Subcutaneous abdominal adipose tissue (tissue), 5 donors: ENCODE results near the gene EXOC3L4.
"Not testable (repeated sequence)": the region's sequence is repeated elsewhere in the genome, so short reads cannot be mapped to it uniquely, and the experiment has no call there.

ENCODE experiments used
- H3K27ac ChIP-seq: one replicate; pipeline ENCODE4 v1.7.0; 2013; ENCODE audit warnings: low read depth, mild to moderate bottlenecking, inconsistent platforms, low read length, moderate library complexity
- H3K27me3 ChIP-seq, 5 donors: one replicate each; pipeline ENCODE4 v1.7.0; 2013; ENCODE audit warnings: low read length in 5 of 5, inconsistent platforms in 1 of 5; ENCODE audit not compliant: control insufficient read depth in 5 of 5, insufficient read depth in 4 of 5
- H3K36me3 ChIP-seq, 5 donors: one replicate each; pipeline ENCODE4 v1.7.0; 2013; ENCODE audit warnings: low read length in 5 of 5; ENCODE audit not compliant: control insufficient read depth in 5 of 5, insufficient read depth in 5 of 5
- H3K4me1 ChIP-seq, 5 donors: one replicate each; pipeline ENCODE4 v1.7.0; 2013; ENCODE audit warnings: low read length in 5 of 5, mild to moderate bottlenecking in 3 of 5, moderate library complexity in 1 of 5; ENCODE audit not compliant: control insufficient read depth in 5 of 5, insufficient read depth in 5 of 5
- H3K4me3 ChIP-seq, 5 donors: one replicate each; pipeline ENCODE4 v1.7.0; 2013; ENCODE audit warnings: low read length in 5 of 5, low read depth in 1 of 5
- H3K9ac ChIP-seq, 5 donors: one replicate each; pipeline ENCODE4 v1.7.0; 2013; ENCODE audit warnings: low read length in 5 of 5, mild to moderate bottlenecking in 4 of 5, moderate library complexity in 3 of 5
- H3K9me3 ChIP-seq, 5 donors: one replicate each; pipeline ENCODE4 v1.7.0; 2013; ENCODE audit warnings: low read length in 5 of 5; ENCODE audit not compliant: control insufficient read depth in 5 of 5
- donor health status: healthy.
- donor health status: healthy.
- donor health status: healthy.
- donor health status: healthy.
- donor health status: healthy.

The EXOC3L4 gene

DNA sequence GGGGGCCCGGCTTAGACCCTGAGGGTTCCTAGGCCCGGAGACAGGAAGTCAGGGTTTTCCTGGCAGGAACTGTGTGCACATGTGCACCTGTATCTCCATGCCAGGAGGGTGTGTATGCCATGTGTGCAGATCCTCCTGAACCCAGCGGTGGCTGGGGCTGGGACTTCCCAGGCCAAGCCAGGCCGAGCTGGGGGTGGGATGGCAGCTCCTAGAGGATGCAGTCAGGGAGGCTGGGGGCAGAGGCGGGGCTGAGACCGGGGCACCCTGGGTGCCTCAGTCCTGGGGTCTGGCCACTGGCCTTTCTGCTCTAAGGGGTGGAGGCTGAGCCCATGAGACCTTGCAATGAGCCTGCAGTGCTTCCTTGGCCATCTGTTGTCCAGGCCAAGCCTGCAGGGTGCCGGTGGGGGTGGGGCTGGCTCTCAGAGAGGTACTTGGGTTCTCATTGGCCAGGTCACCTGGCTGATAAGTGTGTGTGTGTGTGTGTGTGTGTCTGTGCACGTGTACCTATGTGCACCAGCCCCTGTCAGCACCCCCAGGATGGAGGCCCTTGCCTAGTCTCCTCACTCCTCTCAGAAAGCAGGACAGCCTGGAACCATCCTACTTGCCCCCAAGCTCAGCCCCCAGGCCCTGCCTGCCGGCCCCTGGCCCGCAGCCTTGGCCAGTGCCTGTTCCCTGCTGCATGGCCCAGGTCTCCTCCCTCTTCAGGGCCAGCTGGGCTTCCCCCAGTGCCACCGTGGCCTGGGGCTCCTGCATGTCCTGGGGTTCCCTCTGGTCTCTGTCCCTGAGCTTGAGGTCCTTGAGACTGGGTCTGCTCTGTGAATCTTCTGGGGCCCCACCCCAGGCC, 18.1 kb downstream of the EXOC3L4 start:
- H3K9ac ChIP-seq, result no peak overlapping the region
- H3K9me3 ChIP-seq, result no peaks in the 10 kb centered on the region
- H3K27me3 ChIP-seq, result no peaks in the 10 kb centered on the region
- H3K27ac ChIP-seq, result no peak overlapping the region
- H3K4me3 ChIP-seq, result no peak overlapping the region
- no peaks in the 10 kb centered on the region for H3K36me3 ChIP-seq
- peaks cover 6 to 56% (median 49%) of the 10 kb centered on the region in 5 donors for H3K4me1 ChIP-seq

DNA sequence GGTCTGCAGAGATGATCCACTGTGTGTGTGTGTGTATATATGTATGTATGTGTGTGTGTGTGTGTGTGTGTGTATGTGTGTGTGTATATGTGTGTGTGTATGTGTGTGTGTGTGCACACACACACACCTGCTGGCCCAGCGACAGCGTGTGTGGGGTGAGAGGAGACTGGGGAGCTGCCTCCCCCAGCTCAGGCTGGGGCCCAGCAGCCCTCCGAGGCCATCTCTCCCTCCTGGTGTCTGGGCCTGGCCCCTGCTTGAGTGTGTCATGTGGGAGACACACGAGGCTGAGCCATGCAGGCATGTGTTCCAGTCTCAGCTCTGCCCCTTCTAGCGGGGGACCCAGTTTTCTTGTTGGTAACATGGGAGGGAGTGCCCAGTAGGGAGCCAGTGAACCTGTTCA, 18.8 kb downstream of the EXOC3L4 start:
- Histone ChIP-seq H3K4me3 (no peak overlapping the region), H3K36me3 (no peaks in the 10 kb centered on the region), H3K27me3 (no peaks in the 10 kb centered on the region), H3K9ac (no peak overlapping the region), H3K4me1 (peaks cover 8 to 60% (median 55%) of the 10 kb centered on the region in 5 donors), H3K27ac (no peak overlapping the region), H3K9me3 (no peaks in the 10 kb centered on the region)

DNA sequence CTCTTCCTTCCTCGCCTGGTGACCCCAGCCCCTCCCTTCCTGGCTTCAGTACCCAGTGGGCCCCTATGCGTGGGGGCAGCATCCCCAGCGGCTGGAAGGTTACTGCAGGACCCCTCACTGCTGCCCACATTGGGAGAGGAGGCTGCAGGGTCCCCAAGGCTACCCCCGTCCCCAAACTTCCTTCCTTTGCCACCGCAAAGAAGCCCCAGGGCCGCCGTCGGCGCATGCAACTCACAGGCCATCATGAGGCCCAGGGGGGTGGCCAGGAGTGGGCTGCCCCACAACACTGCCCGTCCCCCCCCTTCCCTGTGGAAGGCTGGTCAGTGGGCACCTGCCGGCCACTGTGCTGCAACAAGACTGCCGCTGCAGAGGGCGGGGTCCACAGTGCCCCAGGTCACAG, 19.2 kb downstream of the EXOC3L4 start:
- Histone ChIP-seq H3K27me3 (no peaks in the 10 kb centered on the region), H3K4me1 (peaks cover 11 to 61% (median 57%) of the 10 kb centered on the region in 5 donors), H3K9me3 (no peaks in the 10 kb centered on the region), H3K9ac (no peak overlapping the region), H3K27ac (no peak overlapping the region), H3K36me3 (no peaks in the 10 kb centered on the region), H3K4me3 (no peak overlapping the region)

DNA sequence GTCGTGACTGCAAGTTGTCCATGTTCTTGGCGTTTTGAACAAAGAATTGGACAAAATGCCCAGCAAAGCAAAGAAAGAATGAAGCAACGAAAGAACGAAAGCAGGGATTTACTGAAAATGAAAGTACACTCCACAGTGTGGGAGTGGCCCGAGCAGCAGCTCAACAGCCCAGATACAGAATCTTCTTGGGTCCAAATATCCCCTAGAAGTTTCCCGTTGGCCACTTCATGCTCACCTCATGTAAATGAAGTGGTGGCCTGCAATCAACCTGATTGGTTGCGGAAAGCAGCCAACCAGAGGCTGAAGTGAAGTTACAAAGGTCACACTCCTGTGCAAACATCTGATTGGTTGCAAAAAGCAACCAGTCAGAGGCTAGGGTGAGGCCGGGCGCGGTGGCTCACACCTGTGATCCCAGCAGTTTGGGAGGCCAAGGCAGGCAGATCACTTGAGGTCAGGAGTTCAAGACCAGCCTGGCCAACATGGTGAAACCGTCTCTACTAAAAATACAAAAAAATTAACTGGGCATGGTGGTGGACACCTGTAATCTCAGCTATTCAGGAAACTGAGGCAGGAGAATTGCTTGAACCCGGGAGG, 20.7 kb downstream of the EXOC3L4 start:
- not testable (repeated sequence) for H3K27ac ChIP-seq, H3K27me3 ChIP-seq, H3K9me3 ChIP-seq, H3K36me3 ChIP-seq
- H3K9ac ChIP-seq, result peak overlapping the region in 2 of 5 donors; percentile 25 to 41
- peak overlapping the region in 4 of 5 donors; percentile 22 to 48 (median 30) for H3K4me3 ChIP-seq
- peaks cover 14 to 67% (median 60%) of the 10 kb centered on the region in 5 donors for H3K4me1 ChIP-seq

DNA sequence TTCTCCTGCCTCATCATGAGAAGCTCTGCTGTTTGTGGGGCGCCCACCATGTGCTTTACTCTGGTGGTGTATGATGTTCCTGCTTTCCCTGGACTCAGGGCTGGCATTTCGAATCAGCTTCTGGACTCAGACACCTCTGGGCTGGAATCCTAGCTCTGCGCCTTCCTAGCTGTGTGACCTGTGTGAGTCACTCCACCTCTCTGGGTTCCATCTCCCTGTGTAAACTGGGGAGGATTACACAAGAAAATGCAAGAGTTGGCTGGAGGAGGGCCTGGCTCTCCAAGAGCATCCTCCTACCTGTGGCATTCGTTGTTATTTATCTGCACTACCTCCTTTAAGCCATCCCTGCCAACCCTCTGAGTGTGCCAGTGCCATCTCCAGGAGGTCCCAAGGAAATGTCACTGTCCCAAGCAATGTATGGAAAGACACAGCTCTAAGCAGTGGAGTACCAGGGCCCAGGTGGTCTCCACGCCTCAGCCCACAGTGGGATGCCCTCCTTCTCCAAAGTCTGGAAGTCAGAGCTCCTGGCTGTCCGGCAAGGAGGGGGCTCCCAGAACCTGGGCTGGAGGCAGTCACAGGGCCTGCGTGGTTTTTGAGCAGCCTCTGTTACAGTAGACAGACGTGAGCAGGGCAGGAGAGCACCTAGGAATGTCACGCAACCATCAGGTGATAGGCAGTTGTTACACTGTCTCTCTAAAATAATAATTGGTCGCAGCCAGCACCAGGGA, 21.5 kb downstream of the EXOC3L4 start:
- H3K9ac ChIP-seq, result no peak overlapping the region
- no peak overlapping the region for H3K27ac ChIP-seq
- H3K4me1 ChIP-seq, result peaks cover 18 to 67% (median 60%) of the 10 kb centered on the region in 5 donors

DNA sequence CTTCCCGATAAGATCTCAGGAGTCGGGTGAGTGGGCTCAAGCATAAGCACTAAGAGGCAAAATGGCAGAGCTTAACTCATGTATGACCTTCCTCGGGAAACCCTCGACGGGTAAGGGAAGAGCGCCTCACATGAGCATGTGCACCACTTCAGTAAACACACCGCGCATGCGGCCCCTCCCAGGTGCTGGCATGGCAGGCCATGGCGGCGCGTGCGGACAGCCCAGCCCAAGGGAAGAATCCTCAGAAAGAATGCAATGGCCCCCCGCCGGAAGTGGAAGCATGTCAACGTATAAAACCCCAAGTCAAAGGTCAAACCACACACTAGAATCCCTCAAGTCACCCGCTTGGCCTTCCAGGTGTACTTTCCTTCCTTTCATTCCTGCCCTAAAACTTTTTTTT, 22.1 kb downstream of the EXOC3L4 start:
- H3K4me1 ChIP-seq, result peaks cover 23 to 67% (median 60%) of the 10 kb centered on the region in 5 donors
- H3K36me3 ChIP-seq, result no peaks in the 10 kb centered on the region
- no peak overlapping the region for H3K9ac ChIP-seq
- no peaks in the 10 kb centered on the region for H3K27me3 ChIP-seq
- H3K27ac ChIP-seq, result no peak overlapping the region
- no peaks in the 10 kb centered on the region for H3K9me3 ChIP-seq
- no peak overlapping the region for H3K4me3 ChIP-seq

More for the DNA sequence above, 21.5 kb downstream of the EXOC3L4 start:
- Histone ChIP-seq H3K4me3 (no peak overlapping the region), H3K36me3 (no peaks in the 10 kb centered on the region), H3K9me3 (no peaks in the 10 kb centered on the region), H3K27me3 (no peaks in the 10 kb centered on the region)

DNA sequence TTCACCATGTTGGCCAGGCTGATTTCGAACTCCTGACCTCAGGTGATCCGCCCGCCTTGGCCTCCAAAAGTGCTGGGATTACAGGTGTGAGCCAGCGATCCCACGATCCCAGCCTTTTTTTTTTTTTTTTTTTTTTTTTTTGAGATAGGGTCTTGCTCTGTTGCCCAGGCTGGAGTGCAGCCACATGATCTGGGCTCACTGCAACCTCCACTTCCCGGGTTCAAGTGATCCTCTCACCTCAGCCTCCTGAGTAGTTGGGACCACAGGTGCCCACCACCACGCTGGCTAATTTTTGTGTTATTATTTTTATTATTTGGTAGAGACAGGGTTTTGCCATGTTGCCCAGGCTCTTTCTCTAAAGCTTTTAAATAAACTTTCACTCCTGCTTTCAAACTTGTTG, 23.0 kb downstream of the EXOC3L4 start:
- H3K4me1 ChIP-seq, result peaks cover 27 to 70% (median 59%) of the 10 kb centered on the region in 5 donors
- not testable (repeated sequence) for H3K27ac ChIP-seq, H3K9me3 ChIP-seq, H3K27me3 ChIP-seq, H3K9ac ChIP-seq, H3K36me3 ChIP-seq, H3K4me3 ChIP-seq

DNA sequence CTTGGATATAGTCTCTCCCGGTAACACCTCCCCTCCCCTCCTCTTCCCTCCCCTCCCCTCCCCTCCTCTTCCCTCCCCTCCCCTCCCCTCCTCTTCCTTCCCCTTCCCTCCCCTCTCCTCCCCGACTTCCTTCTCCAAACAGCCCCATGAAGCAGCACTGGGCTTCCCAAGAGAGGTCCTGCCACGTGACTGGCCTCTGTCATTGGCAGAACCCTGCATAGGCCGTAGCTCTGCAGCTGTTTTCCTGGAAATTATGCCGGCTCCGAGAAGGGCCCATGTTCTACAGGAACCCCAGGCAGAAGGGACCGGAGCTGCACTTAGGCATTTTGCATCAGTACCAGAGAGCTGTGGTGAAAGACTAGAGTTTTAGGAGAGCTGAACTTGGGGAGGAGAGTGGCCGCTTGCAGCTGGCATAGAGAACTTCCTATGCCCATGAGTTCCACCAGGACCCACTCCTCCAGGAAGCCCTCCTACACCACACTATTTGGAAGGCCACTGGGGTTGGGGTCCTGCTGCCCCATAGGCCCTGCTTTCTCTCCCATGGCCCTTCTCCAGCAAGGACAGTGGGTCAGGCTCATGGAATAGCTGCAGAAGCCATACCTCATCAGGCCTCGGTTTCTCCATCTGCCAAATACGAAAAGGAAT, 23.6 kb downstream of the EXOC3L4 start:
- no peaks in the 10 kb centered on the region for H3K36me3 ChIP-seq
- H3K27me3 ChIP-seq, result no peaks in the 10 kb centered on the region
- no peaks in the 10 kb centered on the region for H3K9me3 ChIP-seq
- peaks cover 31 to 71% (median 60%) of the 10 kb centered on the region in 5 donors for H3K4me1 ChIP-seq
- peak overlapping the region; percentile 36 to 77 (median 55) for H3K9ac ChIP-seq
- peak overlapping the region in 3 of 5 donors; percentile 22 to 30 (median 27) for H3K4me3 ChIP-seq
- H3K27ac ChIP-seq, result peak overlapping the region; percentile 89

DNA sequence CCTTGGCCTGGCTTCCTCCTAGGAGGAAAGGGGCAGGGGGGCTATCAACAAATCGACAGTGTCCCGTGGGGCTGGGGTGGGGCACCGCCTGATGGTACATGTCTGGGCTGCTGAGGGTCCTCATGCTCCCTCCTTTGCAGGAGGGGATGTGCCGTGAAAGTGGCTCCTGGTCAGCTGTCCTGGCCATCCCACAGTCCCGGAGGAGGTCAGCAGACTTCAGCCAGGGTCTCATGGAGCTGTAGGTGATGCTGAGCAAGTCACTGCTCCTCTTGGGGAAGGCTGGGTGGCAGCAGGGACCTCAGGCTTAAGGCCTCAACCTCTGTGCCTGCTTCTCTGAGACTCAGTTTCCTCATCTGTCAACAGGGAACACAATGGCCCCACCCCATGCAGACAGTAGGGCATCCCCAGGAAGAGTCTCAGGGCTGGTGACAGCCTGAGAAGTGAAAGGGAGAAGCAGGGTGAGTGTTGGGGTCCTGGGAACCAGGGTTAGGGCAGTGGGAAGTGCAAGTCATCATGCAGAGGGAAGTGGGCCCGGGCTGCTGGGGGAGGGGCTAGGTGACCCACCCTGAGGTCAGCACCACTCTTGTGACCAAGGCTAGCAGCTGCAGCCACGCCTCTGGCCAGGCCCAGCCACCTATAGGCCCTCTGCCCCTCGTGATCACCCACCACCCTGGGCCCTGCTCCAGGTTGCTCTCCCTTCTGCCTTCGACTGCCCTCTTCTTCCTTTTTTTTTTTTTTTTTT, 24.3 kb downstream of the EXOC3L4 start:
- peak overlapping the region in 2 of 5 donors; percentile 27 to 30 for H3K4me3 ChIP-seq
- H3K36me3 ChIP-seq, result no peaks in the 10 kb centered on the region
- peak overlapping the region; percentile 36 to 67 (median 55) for H3K9ac ChIP-seq
- peak overlapping the region; percentile 89 for H3K27ac ChIP-seq
- H3K27me3 ChIP-seq, result no peaks in the 10 kb centered on the region
- H3K9me3 ChIP-seq, result no peaks in the 10 kb centered on the region
- peaks cover 31 to 73% (median 59%) of the 10 kb centered on the region in 5 donors for H3K4me1 ChIP-seq
